NCI-H226 (cell line): ENCODE measurements around the gene PCDHA7.
A peak's percentile ranks its signal among the peaks of the same experiment; 100 is the strongest.
"Not testable (repeated sequence)": the region's sequence is repeated elsewhere in the genome, so short reads cannot be mapped to it uniquely, and the experiment has no call there.

Experiments used
- DNase-seq: peaks from one replicate; pipeline ENCODE4 v3.0.0-alpha.2; 2015

PCDHA7 gene

DNA sequence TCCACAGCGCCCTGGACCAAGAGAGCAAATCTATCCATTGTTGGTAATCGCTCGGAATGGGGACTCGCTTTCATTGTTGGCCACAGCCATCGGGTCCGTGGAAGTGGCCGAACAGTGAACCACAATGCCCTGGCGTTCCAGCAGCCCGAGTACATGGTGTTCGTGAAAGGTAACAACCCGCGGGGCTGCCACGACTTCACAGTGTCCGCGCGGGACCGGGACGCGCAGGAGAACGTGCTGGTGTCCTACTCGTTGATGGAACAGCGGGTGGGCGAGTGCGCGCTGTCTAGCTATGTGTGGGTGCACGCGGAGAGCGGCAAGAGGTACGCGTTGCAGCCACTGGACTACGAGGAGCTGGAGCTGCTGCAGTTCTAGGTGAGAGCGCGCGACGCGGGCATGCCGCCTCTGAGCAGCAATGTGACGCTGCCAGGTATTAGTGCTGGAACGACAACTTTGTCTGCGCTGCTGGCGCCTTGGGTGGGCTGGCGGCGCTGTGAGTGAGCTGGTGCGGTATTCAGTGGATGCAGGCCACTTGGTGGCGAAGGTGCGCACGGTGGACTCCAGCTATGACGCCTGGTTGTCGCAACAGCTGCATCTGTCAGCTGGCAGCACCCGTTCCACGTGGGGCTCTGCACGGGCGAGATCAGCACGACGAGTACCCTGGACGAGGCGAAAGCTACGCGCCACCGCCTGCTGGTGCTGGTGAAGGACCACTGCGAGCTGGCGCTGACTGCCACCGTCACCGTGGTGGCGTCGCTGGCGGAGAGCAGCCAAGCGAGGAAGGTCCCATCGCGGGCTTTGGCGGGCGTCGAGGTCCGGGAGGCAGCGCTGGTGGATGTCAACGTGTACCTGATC is 28.6 kb downstream of the PCDHA7 start:
- DNase-seq = no peak

DNA sequence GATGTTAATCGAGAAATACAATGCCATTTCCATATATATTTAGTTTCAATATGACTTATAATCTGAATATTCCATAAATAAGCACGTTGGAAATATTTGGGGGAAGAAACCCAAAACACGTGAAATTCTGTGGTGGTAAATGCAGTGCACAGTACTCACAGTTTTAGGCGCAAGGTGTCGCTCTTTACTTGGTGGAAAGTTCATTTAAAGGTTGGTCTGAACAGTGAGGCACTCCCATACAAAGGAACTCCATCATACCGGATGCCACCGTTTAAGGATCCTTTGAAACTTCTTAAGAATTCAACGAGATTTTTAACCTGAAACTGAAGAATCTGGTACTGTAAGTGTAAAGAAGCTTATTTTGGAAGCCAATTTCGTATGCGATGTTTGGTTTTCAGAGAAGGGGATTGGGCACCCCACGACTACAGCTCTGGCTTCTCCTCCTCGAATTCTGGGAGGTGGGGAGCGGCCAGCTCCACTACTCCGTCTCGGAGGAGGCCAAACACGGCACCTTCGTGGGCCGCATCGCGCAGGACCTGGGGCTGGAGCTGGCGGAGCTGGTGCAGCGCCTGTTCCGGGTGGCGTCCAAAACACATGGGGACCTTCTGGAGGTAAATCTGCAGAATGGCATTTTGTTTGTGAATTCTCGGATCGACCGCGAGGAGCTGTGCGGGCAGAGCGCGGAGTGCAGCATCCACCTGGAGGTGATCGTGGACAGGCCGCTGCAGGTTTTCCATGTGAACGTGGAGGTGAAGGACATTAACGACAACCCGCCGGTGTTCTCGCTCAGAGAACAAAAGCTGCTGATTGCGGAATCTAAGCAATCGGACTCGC is 34.9 kb downstream of the PCDHA7 start, which contains the start of gene PCDHA11:
PCDHA11 (plus strand) TSS at position 237 of the 834 bp plus-strand sequence; CDS start at position 384, 147 bp downstream.
- DNase-seq = peak; percentile 10

DNA sequence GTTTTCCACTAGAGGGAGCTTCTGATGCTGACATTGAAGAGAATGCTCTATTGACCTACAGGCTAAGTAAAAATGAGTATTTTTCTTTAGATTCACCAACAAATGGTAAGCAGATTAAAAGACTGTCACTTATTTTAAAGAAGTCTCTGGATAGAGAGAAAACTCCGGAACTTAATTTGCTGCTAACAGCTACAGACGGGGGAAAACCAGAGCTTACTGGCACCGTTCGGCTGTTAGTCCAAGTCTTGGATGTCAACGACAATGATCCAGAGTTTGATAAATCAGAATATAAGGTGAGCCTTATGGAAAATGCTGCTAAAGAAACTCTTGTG is 35.5 kb downstream of the PCDHA7 start:
- no peak for DNase-seq

DNA sequence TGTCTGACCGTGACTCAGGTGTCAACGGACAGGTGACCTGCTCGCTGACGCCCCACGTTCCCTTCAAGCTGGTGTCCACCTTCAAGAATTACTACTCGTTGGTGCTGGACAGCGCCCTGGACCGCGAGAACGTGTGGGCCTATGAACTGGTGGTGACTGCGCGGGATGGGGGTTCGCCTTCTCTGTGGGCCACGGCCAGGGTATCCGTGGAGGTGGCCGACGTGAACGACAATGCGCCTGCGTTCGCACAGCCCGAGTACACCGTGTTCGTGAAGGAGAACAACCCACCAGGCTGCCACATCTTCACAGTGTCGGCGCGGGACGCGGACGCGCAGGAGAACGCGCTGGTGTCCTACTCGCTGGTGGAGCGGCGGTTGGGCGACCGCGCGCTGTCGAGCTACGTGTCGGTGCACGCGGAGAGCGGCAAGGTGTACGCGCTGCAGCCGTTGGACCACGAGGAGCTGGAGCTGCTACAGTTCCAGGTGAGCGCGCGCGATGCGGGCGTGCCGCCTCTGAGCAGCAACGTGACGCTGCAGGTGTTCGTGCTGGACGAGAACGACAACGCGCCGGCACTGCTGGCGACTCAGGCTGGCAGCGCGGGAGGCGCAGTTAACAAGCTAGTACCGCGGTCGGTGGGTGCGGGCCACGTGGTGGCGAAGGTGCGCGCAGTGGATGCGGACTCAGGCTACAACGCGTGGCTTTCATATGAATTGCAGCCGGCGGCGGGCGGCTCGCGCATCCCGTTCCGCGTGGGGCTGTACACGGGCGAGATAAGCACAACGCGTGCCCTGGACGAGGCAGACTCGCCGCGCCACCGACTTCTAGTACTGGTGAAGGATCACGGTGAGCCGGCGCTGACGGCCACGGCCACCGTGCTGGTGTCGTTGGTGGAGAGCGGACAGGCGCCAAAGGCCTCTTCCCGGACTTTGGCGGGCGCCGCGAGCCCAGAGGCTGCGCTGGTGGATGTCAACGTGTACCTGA is 36.4 kb downstream of the PCDHA7 start:
- DNase-seq = no peak

DNA sequence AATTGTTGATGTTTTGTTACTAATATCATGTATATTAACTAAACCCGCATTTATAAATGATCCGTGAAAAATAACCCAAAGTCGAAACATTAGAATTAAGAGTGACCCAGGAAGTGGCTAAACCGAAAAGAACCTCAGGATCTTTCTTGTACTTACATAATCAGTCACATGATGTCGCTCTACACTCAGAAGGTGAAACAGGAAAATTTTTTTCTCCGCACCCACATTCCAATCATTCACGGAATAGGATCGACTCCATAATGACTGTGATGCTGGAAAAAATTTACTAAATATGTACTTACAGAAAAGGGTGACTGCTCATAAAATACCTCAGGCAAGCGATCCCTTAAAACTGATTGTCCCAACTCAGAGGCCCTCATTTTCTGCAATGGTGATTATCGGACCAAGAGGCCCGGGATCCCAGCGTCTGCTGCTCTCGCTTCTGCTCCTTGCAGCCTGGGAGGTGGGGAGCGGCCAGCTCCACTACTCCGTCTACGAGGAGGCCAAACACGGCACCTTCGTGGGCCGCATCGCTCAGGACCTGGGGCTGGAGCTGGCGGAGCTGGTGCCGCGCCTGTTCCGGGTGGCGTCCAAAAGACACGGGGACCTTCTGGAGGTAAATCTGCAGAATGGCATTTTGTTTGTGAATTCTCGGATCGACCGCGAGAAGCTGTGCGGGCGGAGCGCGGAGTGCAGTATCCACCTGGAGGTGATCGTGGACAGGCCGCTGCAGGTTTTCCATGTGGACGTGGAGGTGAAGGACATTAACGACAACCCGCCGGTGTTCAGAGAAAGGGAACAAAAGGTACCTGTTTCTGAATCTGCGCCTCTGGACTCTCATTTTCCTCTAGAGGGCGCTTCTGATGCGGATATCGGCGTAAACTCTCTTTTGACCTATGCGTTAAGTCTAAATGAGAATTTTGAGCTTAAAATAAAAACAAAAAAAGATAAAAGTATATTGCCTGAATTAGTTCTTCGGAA is 41.3 kb downstream of the PCDHA7 start, which contains the start of gene PCDHA12:
PCDHA12 (plus strand) TSS at position 224 of the 981 bp plus-strand sequence; CDS start at position 389, 165 bp downstream.
- DNase-seq = peak; percentile 35

DNA sequence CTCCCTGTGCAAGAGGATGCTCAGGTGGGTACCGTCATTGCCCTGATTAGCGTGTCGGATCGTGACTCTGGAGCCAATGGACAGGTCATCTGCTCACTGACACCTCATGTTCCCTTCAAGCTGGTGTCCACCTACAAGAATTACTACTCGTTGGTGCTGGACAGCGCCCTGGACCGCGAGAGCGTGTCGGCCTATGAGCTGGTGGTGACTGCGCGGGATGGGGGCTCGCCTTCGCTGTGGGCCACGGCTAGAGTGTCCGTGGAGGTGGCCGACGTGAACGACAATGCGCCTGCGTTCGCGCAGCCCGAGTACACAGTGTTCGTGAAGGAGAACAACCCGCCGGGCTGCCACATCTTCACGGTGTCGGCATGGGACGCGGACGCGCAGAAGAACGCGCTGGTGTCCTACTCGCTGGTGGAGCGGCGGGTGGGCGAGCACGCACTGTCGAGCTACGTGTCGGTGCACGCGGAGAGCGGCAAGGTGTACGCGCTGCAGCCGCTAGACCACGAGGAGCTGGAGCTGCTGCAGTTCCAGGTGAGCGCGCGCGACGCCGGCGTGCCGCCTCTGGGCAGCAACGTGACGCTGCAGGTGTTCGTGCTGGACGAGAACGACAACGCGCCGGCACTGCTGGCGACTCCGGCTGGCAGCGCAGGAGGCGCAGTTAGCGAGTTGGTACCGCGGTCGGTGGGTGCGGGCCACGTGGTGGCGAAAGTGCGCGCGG is 42.6 kb downstream of the PCDHA7 start:
- DNase-seq = not testable (repeated sequence)

DNA sequence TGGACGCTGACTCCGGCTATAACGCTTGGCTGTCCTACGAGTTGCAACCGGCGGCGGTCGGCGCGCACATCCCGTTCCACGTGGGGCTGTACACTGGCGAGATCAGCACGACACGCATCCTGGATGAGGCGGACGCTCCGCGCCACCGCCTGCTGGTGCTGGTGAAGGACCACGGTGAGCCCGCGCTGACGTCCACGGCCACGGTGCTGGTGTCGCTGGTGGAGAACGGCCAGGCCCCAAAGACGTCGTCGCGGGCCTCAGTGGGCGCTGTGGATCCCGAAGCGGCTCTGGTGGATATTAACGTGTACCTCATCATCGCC is 43.2 kb downstream of the PCDHA7 start:
- no peak for DNase-seq

DNA sequence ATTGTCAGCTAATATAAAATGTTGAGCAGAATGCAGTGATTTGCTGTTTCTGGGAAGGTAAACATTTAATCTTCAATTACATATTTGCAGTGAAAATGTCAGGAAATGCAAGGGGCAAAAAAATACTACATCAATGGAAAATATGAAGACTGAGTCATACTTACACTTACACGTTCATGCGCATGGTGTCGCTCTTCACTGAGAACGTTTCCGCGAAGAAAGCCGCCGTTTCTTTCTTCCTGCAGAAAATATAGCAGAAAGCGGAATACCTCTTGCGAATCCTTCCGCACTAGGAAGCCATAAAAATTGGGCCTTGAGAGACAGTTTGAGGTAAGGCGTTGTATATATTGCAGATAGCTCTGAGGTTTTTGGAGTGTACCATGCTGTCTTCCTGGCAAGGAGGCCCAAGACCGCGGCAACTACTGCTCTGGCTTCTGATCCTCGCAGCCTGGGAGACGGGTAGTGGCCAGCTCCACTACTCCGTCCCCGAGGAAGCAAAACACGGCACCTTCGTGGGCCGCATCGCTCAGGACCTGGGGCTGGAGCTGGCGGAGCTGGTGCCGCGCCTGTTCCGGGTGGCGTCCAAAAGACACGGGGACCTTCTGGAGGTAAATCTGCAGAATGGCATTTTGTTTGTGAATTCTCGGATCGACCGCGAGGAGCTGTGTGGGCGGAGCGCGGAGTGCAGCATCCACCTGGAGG is 48.0 kb downstream of the PCDHA7 start, which contains the start of gene PCDHA13:
PCDHA13 (plus strand) TSS at position 236 of the 702 bp plus-strand sequence; CDS start at position 381, 145 bp downstream.
- peak; percentile 27 for DNase-seq

DNA sequence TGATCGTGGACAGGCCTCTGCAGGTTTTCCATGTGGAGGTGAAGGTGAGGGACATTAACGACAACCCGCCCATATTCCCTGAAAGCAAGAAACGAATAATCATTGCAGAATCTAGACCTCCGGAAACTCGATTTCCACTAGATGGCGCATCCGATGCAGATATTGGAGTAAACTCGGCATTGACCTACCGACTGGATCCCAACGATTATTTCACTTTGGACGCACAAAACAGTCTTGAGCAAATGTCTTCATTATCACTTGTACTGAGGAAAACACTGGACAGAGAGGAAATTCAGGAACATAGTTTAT is 48.5 kb downstream of the PCDHA7 start:
- peak; percentile 16 for DNase-seq

DNA sequence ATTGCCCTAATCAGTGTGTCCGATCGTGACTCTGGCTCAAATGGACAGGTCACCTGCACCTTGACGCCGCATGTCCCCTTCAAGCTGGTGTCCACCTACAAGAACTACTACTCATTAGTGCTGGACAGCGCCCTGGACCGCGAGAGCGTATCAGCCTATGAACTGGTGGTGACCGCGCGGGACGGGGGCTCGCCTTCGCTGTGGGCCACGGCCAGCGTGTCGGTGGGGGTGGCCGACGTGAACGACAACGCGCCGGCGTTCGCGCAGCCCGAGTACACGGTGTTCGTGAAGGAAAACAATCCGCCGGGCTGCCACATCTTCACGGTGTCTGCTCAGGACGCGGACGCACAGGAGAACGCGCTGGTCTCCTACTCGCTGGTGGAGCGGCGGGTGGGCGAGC is 49.3 kb downstream of the PCDHA7 start:
- DNase-seq = no peak

DNA sequence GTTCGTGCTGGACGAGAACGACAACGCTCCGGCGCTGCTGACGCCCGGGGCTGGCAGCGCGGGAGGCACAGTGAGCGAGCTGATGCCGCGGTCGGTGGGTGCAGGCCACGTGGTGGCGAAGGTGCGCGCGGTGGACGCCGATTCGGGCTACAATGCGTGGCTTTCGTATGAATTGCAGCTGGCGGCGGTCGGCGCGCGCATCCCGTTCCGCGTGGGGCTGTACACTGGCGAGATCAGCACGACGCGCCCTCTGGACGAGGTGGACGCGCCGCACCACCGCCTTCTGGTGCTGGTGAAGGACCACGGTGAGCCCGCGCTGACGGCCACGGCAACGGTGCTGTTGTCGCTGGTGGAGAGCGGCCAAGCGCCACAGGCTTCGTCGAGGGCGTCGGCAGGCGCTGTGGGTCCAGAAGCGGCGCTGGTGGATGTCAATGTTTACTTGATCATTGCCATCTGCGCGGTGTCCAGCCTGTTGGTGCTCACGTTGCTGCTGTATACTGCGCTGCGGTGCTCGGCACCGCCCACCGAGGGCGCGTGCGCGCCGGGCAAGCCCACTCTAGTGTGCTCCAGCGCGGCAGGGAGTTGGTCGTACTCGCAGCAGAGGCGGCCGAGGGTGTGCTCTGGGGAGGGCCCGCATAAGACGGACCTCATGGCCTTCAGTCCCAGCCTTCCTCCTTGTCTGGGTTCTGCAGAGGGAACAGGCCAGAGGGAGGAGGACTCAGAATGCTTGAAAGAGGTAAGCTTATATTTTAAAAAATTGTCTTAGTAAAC is 50.0 kb downstream of the PCDHA7 start:
- no peak for DNase-seq
